OCI-LY3 (cell line): Measurements from ENCODE around the gene VASH2.

Source experiments
- EZH2phosphoT487 ChIP-seq: fragments of 200-600 bp; shearing (Covaris generic); IDR thresholded peaks from 2 replicates; pipeline ENCODE4 v1.6.1; 2018; ENCODE audit warnings: antibody characterized with exemption, mixed run types, low read depth
- TF ChIP-seq, protein P1 (sequence below): fragments of 200-600, 300-600 bp; sonication (generic); IDR thresholded peaks from 2 replicates; pipeline ENCODE4 v1.5.1; 2014; ENCODE audit warnings: antibody characterized with exemption, low read length, low read depth

DNA sequence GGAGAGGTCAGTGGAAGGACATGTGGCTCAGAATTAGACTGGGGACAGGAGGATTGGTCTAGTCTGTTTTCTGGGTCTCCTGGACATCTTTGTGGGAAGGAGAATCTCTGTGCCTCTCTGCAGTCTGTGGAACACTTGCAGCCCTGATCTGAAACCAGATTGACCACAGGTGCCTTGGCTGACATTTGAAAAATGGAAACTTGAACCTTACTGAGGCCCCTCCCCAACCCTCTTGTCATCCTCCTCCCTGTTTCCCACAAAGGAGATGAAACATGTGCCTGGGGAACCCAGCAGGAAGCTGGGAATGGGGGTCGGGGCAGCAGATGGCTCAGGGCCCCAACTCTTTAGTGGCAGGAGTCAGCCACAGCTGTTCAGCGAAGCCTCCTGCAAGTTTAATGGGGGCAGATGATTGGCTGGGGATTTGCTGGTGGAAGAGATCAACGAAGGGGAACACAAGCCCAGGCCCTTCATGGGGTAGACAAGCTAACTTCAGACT lies 18.1 kb downstream of the VASH2 start:
- TF ChIP-seq EZH2phosphoT487: no peak
- TF ChIP-seq, protein P1, sequence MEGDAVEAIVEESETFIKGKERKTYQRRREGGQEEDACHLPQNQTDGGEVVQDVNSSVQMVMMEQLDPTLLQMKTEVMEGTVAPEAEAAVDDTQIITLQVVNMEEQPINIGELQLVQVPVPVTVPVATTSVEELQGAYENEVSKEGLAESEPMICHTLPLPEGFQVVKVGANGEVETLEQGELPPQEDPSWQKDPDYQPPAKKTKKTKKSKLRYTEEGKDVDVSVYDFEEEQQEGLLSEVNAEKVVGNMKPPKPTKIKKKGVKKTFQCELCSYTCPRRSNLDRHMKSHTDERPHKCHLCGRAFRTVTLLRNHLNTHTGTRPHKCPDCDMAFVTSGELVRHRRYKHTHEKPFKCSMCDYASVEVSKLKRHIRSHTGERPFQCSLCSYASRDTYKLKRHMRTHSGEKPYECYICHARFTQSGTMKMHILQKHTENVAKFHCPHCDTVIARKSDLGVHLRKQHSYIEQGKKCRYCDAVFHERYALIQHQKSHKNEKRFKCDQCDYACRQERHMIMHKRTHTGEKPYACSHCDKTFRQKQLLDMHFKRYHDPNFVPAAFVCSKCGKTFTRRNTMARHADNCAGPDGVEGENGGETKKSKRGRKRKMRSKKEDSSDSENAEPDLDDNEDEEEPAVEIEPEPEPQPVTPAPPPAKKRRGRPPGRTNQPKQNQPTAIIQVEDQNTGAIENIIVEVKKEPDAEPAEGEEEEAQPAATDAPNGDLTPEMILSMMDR: no peak
